Common myeloid progenitor, CD34-positive (primary cell): ENCODE measurements around the gene LYRM9.
"Not testable (repeated sequence)": the region's sequence is repeated elsewhere in the genome, so short reads cannot be mapped to it uniquely, and the experiment has no call there.

Source experiments
- CTCF ChIA-PET: fragments of 350-600 bp; sonication (Branson Sonifier 250); formaldehyde crosslinking; loops from one replicate; lab custom pipeline; 2021; ENCODE audit warnings: antibody characterized with exemption; lab: Charles Lee
- POLR2A ChIA-PET: fragments of 350-600 bp; sonication (Branson Sonifier 250); formaldehyde crosslinking; loops from one replicate; lab custom pipeline; 2021; ENCODE audit warnings: antibody characterized with exemption; lab: Charles Lee
- DNase-seq, 3 donors: peaks; one replicate each; pipeline versions ENCODE4 v3.0.0 to v3.0.0-alpha.2; 2013
- H3K27ac ChIP-seq, 2 experiments: 1 replicate in 1 of 2; 2 replicates in 1 of 2; pipeline ENCODE4 v1.7.0; 2013; ENCODE audit warnings: inconsistent platforms in 2 of 2, low read length in 2 of 2, mild to moderate bottlenecking in 2 of 2, low read depth in 1 of 2, moderate library complexity in 1 of 2; ENCODE audit not compliant: severe bottlenecking in 2 of 2, insufficient read depth in 1 of 2, poor library complexity in 1 of 2
- H3K27me3 ChIP-seq, 5 experiments: replicated peaks in 2 of 5; 1 replicate in 3 of 5; 2 replicates in 2 of 5; pipeline versions ENCODE4 v1.6.1 to v1.7.0; 2013; ENCODE audit warnings: low read length in 4 of 5, mild to moderate bottlenecking in 2 of 5, moderate library complexity in 2 of 5, inconsistent platforms in 1 of 5; ENCODE audit not compliant: insufficient read depth in 5 of 5, control insufficient read depth in 4 of 5
- H3K36me3 ChIP-seq, 4 experiments: 1 replicate in 2 of 4; 2 replicates in 2 of 4; pipeline versions ENCODE4 v1.6.1 to v1.7.0; 2013; ENCODE audit warnings: low read length in 3 of 4, control low read depth in 1 of 4, mild to moderate bottlenecking in 1 of 4; ENCODE audit not compliant: control insufficient read depth in 4 of 4, insufficient read depth in 4 of 4
- H3K4me1 ChIP-seq, 4 experiments: 1 replicate in 3 of 4; 2 replicates in 1 of 4; pipeline versions ENCODE4 v1.6.1 to v1.7.1; 2013; ENCODE audit warnings: low read length in 3 of 4, mild to moderate bottlenecking in 3 of 4, control low read depth in 1 of 4, inconsistent platforms in 1 of 4, moderate library complexity in 1 of 4; ENCODE audit not compliant: control insufficient read depth in 4 of 4, insufficient read depth in 4 of 4; ENCODE audit errors: control extremely low read depth in 1 of 4
- H3K4me3 ChIP-seq, 7 experiments: 1 replicate in 4 of 7; 2 replicates in 3 of 7; pipeline versions ENCODE4 v1.5.1 to v1.7.0; 2013; ENCODE audit warnings: mild to moderate bottlenecking in 7 of 7, low read length in 6 of 7, moderate library complexity in 6 of 7, inconsistent platforms in 2 of 7, low read depth in 2 of 7, control low read depth in 1 of 7; ENCODE audit not compliant: insufficient read depth in 4 of 7, control insufficient read depth in 1 of 7; ENCODE audit errors: extremely low read depth in 1 of 7
- H3K9me3 ChIP-seq, 5 experiments: 1 replicate in 4 of 5; 2 replicates in 1 of 5; pipeline versions ENCODE4 v1.6.1 to v1.7.1; 2013; ENCODE audit warnings: low read length in 4 of 5, mild to moderate bottlenecking in 2 of 5, inconsistent platforms in 1 of 5, low read depth in 1 of 5, moderate library complexity in 1 of 5; ENCODE audit not compliant: control insufficient read depth in 4 of 5, insufficient read depth in 2 of 5; ENCODE audit errors: control extremely low read depth in 1 of 5
- WGBS: methylation state at CpG from one replicate; pipeline ENCODE4 v1.1.5; 2013; ENCODE audit not compliant: insufficient coverage; 5-methylcytosine and 5-hydroxymethylcytosine counted together

LYRM9 gene

DNA sequence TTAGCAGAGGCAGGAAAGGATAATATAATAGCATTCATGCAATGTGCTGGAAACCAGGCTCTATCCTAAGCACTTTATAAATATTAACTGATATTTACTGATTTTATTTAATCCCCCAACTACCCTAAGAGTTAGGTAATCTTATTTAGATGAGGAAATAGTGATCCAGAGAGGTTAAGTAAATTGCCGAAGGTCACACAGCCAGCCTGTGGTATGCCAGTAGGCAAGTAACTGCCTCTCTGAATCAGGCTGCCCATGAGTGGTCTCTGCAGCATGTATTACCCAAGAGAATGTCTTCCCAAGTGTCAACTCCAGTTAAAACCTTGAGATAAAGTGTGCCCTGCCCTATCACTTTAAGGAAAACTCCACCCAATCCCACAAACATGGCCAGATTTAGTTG is 25.3 kb upstream of the LYRM9 start:
- ChIA-PET CTCF (no interaction called here), POLR2A (no interaction called here)
- Histone ChIP-seq H3K4me1 (no peaks in the 10 kb centered on the region), H3K9me3 (no peaks in the 10 kb centered on the region), H3K4me3 (no peak overlapping the region), H3K36me3 (no peaks in the 10 kb centered on the region), H3K27me3 (no peaks in the 10 kb centered on the region), H3K27ac (no peak overlapping the region)
- 100% methylated on average over 1 of the region's 1 CpG for WGBS
- no peak for DNase-seq

DNA sequence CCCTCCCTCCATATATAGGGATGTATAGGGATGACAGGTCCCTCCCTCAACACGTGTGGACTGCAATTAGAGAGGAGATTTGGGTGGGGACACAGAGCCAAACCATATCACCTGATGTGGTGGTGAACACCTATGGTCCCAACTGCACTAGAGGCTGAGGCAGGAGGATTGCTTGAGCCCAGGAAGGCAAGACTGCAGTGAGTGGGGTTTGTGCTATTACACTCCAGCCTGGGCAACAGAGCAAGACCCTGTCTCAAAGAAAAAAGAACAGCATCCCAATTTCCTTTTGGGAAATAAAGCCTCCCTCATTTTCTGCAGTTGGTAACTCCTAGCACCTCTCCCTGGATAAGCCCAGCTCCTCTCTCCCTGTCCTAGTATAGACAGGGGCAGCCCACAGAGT is 23.8 kb upstream of the LYRM9 start:
- Histone ChIP-seq H3K4me1 (no peaks in the 10 kb centered on the region), H3K9me3 (no peaks in the 10 kb centered on the region), H3K36me3 (no peaks in the 10 kb centered on the region), H3K4me3 (no peak overlapping the region), H3K27me3 (no peaks in the 10 kb centered on the region), H3K27ac (no peak overlapping the region)
- ChIA-PET CTCF (no interaction called here), POLR2A (no interaction called here)
- DNase-seq, result no peak
- WGBS, result 100% methylated on average over 1 of the region's 1 CpG

DNA sequence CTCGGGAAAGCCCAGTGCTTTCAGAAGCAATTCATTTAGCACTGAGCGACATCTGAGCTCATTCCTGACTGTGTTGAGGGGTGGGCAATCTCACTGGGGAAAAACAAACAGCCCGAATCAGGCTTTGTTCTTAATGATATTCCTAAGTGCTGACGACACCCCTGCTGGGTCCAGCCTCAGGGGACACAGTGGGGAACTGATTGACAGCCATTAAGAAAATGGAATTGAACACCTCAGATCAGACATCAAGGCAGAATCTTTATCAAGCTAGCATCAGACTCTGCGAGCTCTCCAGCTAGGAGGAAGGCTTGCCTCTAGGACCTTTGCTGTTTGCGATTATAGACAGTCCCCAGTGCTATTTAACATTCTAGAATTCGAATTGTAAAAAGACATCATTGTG is 22.5 kb upstream of the LYRM9 start:
- ChIA-PET POLR2A (no interaction called here), CTCF (no interaction called here)
- Histone ChIP-seq H3K27me3 (no peaks in the 10 kb centered on the region), H3K4me3 (no peak overlapping the region), H3K9me3 (no peaks in the 10 kb centered on the region), H3K27ac (no peak overlapping the region), H3K36me3 (no peaks in the 10 kb centered on the region), H3K4me1 (no peaks in the 10 kb centered on the region)
- WGBS, result 92% methylated on average over 7 of the region's 7 CpGs
- no peak for DNase-seq

DNA sequence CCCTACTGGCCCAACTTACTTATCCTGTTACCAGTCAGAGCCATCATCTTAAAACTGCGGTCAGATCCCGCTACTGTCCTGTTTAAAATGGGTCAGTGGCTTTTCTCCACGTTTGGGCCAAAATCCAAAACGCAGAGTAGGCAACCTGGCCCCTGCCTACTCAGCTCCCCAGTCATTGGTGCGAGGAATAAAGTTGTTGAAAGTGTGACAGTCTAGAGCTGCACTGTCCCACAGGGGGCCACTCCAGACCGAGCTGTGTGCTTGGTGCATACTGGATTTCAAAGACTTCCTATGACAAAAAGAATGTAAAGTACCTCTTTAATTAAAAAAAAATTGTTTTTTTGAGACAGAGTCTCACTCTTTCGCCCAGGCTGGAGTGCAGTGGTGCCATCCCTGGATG is 21.2 kb upstream of the LYRM9 start:
- ChIA-PET CTCF (no interaction called here), POLR2A (no interaction called here)
- H3K27me3 ChIP-seq, result no peaks in the 10 kb centered on the region
- H3K27ac ChIP-seq, result no peak overlapping the region
- no peaks in the 10 kb centered on the region for H3K9me3 ChIP-seq
- DNase-seq, result no peak
- no peaks in the 10 kb centered on the region for H3K36me3 ChIP-seq
- WGBS, result 100% methylated on average over 2 of the region's 7 CpGs
- no peaks in the 10 kb centered on the region for H3K4me1 ChIP-seq
- no peak overlapping the region for H3K4me3 ChIP-seq

DNA sequence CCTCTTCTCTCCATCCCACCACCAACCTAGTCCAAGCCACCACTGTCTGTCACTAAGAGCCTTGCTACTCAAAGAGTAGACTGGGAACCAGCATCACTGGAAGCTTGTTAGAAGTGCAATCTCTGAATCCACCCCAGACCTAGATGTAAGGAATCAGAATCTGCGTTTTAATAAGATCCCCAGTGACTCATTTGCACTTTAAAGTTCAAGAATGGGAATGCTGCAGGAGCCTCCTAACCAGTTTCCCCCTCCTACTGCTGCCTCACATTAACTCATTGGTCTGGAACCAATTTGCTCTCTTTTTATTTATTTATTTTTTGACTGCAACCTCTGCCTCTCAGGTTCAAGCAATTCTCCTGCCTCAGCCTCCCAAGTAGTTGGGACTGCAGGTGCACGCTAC is 19.8 kb upstream of the LYRM9 start:
- Histone ChIP-seq H3K9me3 (no peaks in the 10 kb centered on the region), H3K36me3 (no peaks in the 10 kb centered on the region), H3K4me3 (no peak overlapping the region), H3K27ac (no peak overlapping the region), H3K4me1 (no peaks in the 10 kb centered on the region), H3K27me3 (no peaks in the 10 kb centered on the region)
- DNase-seq, result no peak
- CTCF ChIA-PET, result no interaction called here
- 100% methylated on average over 1 of the region's 2 CpGs for WGBS
- POLR2A ChIA-PET, result no interaction called here

DNA sequence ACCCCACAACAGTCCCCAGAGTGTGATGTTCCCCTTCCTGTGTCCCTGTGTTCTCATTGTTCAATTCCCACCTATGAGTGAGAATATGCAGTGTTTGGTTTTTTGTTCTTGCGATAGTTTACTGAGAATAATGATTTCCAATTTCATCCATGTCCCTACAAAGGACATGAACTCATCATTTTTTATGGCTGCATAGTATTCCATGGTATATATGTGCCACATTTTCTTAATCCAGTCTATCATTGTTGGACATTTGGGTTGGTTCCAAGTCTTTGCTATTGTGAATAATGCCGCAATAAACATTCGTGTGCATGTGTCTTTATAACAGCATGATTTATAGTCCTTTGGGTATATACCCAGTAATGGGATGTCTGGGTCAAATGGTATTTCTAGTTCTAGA is 19.1 kb upstream of the LYRM9 start:
- CTCF ChIA-PET, POLR2A ChIA-PET: not testable (repeated sequence)

DNA sequence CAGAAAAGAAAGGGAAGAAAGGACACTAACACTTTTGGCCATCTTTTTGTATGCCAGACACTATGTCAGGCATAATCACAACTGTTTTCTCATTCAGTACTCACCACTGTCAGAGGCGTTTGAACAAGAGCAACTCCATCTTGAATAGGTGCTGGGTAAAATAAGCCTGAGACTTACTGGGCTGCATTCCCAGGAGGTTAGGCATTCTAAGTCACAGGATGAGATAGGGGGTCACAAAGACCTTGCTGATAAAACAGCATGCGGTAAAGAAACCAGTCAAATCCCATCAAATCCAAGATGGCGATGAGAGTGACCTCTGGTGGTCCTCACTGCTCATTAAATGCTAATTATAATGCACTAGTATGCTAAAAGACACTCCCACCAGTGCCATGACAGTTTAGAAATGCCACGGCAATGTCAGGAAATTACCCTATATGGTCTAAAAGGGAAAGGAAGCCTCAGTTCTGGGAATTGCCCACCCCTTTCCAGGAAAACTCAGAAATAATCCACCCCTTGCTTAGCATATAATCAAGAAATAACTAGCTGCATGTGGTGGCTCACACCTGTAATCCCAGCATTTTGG is 14.9 kb upstream of the LYRM9 start:
- peaks cover 0 to 3% (median 0%) of the 10 kb centered on the region in 5 experiments for H3K9me3 ChIP-seq
- no peak overlapping the region for H3K4me3 ChIP-seq
- 100% methylated on average over 1 of the region's 4 CpGs for WGBS
- POLR2A ChIA-PET, result no interaction called here
- no peaks in the 10 kb centered on the region for H3K4me1 ChIP-seq
- no peaks in the 10 kb centered on the region for H3K27me3 ChIP-seq
- no peaks in the 10 kb centered on the region for H3K36me3 ChIP-seq
- no peak for DNase-seq
- H3K27ac ChIP-seq, result no peak overlapping the region
- CTCF ChIA-PET, result interaction anchor here (0.9 kb wide), 1 partner anchor 14 kb away, joined by 3 read pairs; no protein-coding TSS in a partner anchor

More for the DNA sequence above, 19.1 kb upstream of the LYRM9 start:
- DNase-seq, H3K9me3 ChIP-seq, H3K4me1 ChIP-seq, H3K4me3 ChIP-seq, H3K27me3 ChIP-seq, H3K36me3 ChIP-seq, H3K27ac ChIP-seq: not testable (repeated sequence)
- no CpG with 5 or more reads among the region's 3 CpGs for WGBS
